Measurements from ENCODE around the gene HDX. TPM values are rescaled to one million over a fixed set of nuclear protein-coding genes. Genes with fewer than 3 reads are reported as not detected.

The HDX gene
- total and polyA plus RNA-seq, 2 experiments from 2014 or later = 2.3 to 3.3 TPM

GRCh38 chrX:84339507-84340364 lies 162.5 kb downstream of the HDX start:
- Histone ChIP-seq H3K4me2 (ENCODE audit: unreplicated experiment) (no peak overlapping the region), H3K27ac (no peak overlapping the region), H3K9me2 (ENCODE audit: insufficient read depth) (no peaks in the 10 kb centered on the region), H3K9me3 (ENCODE audit: low read depth) (no peaks in the 10 kb centered on the region), H2AFZ (no peak overlapping the region), H3K9ac (no peak overlapping the region), H3K79me2 (ENCODE audit: insufficient read depth) (no peaks in the 10 kb centered on the region), H4K20me1 (ENCODE audit: insufficient read depth) (no peaks in the 10 kb centered on the region), H3F3A (ENCODE audit: insufficient read depth) (no peaks in the 10 kb centered on the region), H3K4me1 (ENCODE audit: insufficient read depth) (peaks cover 25% of the 10 kb centered on the region), H3K36me3 (ENCODE audit: low read depth) (no peaks in the 10 kb centered on the region), H3K4me3 (no peak overlapping the region), H3K27me3 (replicated peaks; ENCODE audit: insufficient read depth) (no peaks in the 10 kb centered on the region)
- TF ChIP-seq EZH2 (IDR thresholded peaks at IDR 0.05; ENCODE audit: insufficient read depth, poor library complexity, severe bottlenecking) (no peak), EZH2phosphoT487 (IDR thresholded peaks at IDR 0.05; ENCODE audit: insufficient read depth, low read depth) (no peak)
- DNase-seq = peak; percentile 32
- 7 to 9% methylated on average over 4 of the region's 4 CpGs for WGBS, 2 experiments (ENCODE audit: low coverage in 1 of 2, low lambda C conversion rate in 2 of 2, missing lambda C conversion rate in 2 of 2)
- in situ Hi-C loops (cut with MboI) = no loop called here

- no peak overlapping the region for H3K4me3 ChIP-seq
- no peaks in the 10 kb centered on the region for H3K79me2 ChIP-seq (ENCODE audit: insufficient read depth)
- no peak for DNase-seq
- no peaks in the 10 kb centered on the region for H4K20me1 ChIP-seq (ENCODE audit: insufficient read depth)
- no peak overlapping the region for H3K27ac ChIP-seq
- H3F3A ChIP-seq (ENCODE audit: insufficient read depth) = no peaks in the 10 kb centered on the region
- H3K4me1 ChIP-seq (ENCODE audit: insufficient read depth) = peaks cover 33% of the 10 kb centered on the region
- H3K9ac ChIP-seq = no peak overlapping the region
- in situ Hi-C loops (cut with MboI) = no loop called here
- no peaks in the 10 kb centered on the region for H3K27me3 ChIP-seq (replicated peaks; ENCODE audit: insufficient read depth)
- H3K36me3 ChIP-seq (ENCODE audit: low read depth) = no peaks in the 10 kb centered on the region
- H3K9me2 ChIP-seq (ENCODE audit: insufficient read depth) = no peaks in the 10 kb centered on the region
- WGBS, 2 experiments (ENCODE audit: low coverage in 1 of 2, low lambda C conversion rate in 2 of 2, missing lambda C conversion rate in 2 of 2) = 99 to 100% methylated on average over 3 of the region's 3 CpGs
- no peaks in the 10 kb centered on the region for H3K9me3 ChIP-seq (ENCODE audit: low read depth)
- no peak overlapping the region for H2AFZ ChIP-seq
- no peak overlapping the region for H3K4me2 ChIP-seq (ENCODE audit: unreplicated experiment)
- TF ChIP-seq EZH2phosphoT487 (IDR thresholded peaks at IDR 0.05; ENCODE audit: insufficient read depth, low read depth) (no peak), EZH2 (IDR thresholded peaks at IDR 0.05; ENCODE audit: insufficient read depth, poor library complexity, severe bottlenecking) (no peak)
Observed at GRCh38 chrX:84336646-84337045, 165.6 kb downstream of the HDX start.

- Histone ChIP-seq H3K27ac (no peak overlapping the region), H3K4me2 (ENCODE audit: unreplicated experiment) (peak overlapping the region; percentile 35)
- WGBS, 2 experiments (ENCODE audit: low coverage in 1 of 2, low lambda C conversion rate in 2 of 2, missing lambda C conversion rate in 2 of 2) = 8 to 20% methylated on average over 1 of the region's 1 CpG
Observed at GRCh38 chrX:84335121-84335520, 167.1 kb downstream of the HDX start.

GRCh38 chrX:84322083-84322827 lies 180.0 kb downstream of the HDX start:
- TF ChIP-seq EZH2 (IDR thresholded peaks at IDR 0.05; ENCODE audit: insufficient read depth, poor library complexity, severe bottlenecking) (no peak), EZH2phosphoT487 (IDR thresholded peaks at IDR 0.05; ENCODE audit: insufficient read depth, low read depth) (no peak)
- H3K79me2 ChIP-seq (ENCODE audit: insufficient read depth) = no peaks in the 10 kb centered on the region
- no peak overlapping the region for H3K9ac ChIP-seq
- DNase-seq = no peak
- no peaks in the 10 kb centered on the region for H3K27me3 ChIP-seq (replicated peaks; ENCODE audit: insufficient read depth)
- no peak overlapping the region for H2AFZ ChIP-seq
- H3K36me3 ChIP-seq (ENCODE audit: low read depth) = no peaks in the 10 kb centered on the region
- no peak overlapping the region for H3K27ac ChIP-seq
- H3K4me2 ChIP-seq (ENCODE audit: unreplicated experiment) = no peak overlapping the region
- no peaks in the 10 kb centered on the region for H4K20me1 ChIP-seq (ENCODE audit: insufficient read depth)
- no peak overlapping the region for H3K4me3 ChIP-seq
- H3K4me1 ChIP-seq (ENCODE audit: insufficient read depth) = peaks cover 5% of the 10 kb centered on the region; the same call in 1 of the 2 replicates
- H3K9me2 ChIP-seq (ENCODE audit: insufficient read depth) = no peaks in the 10 kb centered on the region
- H3K9me3 ChIP-seq (ENCODE audit: low read depth) = no peaks in the 10 kb centered on the region
- in situ Hi-C loops (cut with MboI) = no loop called here
- no peaks in the 10 kb centered on the region for H3F3A ChIP-seq (ENCODE audit: insufficient read depth)
- 98 to 100% methylated on average over 2 of the region's 2 CpGs for whole genome bisulfite sequencing, 2 experiments (ENCODE audit: low coverage in 1 of 2, low lambda C conversion rate in 2 of 2, missing lambda C conversion rate in 2 of 2)

More at GRCh38 chrX:84335121-84335520, 167.1 kb downstream of the HDX start:
- in situ Hi-C loops (cut with MboI) = no loop called here
- Histone ChIP-seq H3K79me2 (ENCODE audit: insufficient read depth) (no peaks in the 10 kb centered on the region), H3K4me1 (ENCODE audit: insufficient read depth) (peaks cover 23% of the 10 kb centered on the region), H3K9ac (no peak overlapping the region), H3K9me2 (ENCODE audit: insufficient read depth) (no peaks in the 10 kb centered on the region), H3F3A (ENCODE audit: insufficient read depth) (no peaks in the 10 kb centered on the region), H3K4me3 (no peak overlapping the region), H4K20me1 (ENCODE audit: insufficient read depth) (no peaks in the 10 kb centered on the region), H3K9me3 (ENCODE audit: low read depth) (no peaks in the 10 kb centered on the region), H3K36me3 (ENCODE audit: low read depth) (no peaks in the 10 kb centered on the region), H2AFZ (no peak overlapping the region), H3K27me3 (replicated peaks; ENCODE audit: insufficient read depth) (no peaks in the 10 kb centered on the region)
- peak; percentile 18 for DNase-seq
- no peak for TF ChIP-seq EZH2 (IDR thresholded peaks at IDR 0.05; ENCODE audit: insufficient read depth, poor library complexity, severe bottlenecking)
- no peak for TF ChIP-seq EZH2phosphoT487 (IDR thresholded peaks at IDR 0.05; ENCODE audit: insufficient read depth, low read depth)
